T-helper 2 cell treated with Interferon-gamma antibody and Interleukin-4, amounts not matched to agents 100 ng/mL and 5 ng/mL, for 36 hours (primary cell): ENCODE results near the gene FOCAD. TPM values are rescaled to one million over a fixed set of nuclear protein-coding genes. Genes with fewer than 3 reads are reported as not detected.

ENCODE experiments used
- intact Hi-C: fragments of 100-400 bp; cut with micrococcal nuclease; formaldehyde crosslinking; loops from one replicate; pipeline ENCODE4 v1.15.1; 2023
- total RNA-seq: library from RNA; stranded (reverse); gene quantifications from 2 replicates; pipeline ENCODE4 v1.2.3, GENCODE V29; 2022

Gene FOCAD
- total RNA-seq, 1 donor from 2014 or later = 30.6 TPM

GRCh38 chr9:20872340-20872977, 188.4 kb downstream of the FOCAD start:
- intact Hi-C loops = no loop called here

- intact Hi-C loops = no loop called here
Measured at GRCh38 chr9:20873240-20873865, 189.3 kb downstream of the FOCAD start.

DNA sequence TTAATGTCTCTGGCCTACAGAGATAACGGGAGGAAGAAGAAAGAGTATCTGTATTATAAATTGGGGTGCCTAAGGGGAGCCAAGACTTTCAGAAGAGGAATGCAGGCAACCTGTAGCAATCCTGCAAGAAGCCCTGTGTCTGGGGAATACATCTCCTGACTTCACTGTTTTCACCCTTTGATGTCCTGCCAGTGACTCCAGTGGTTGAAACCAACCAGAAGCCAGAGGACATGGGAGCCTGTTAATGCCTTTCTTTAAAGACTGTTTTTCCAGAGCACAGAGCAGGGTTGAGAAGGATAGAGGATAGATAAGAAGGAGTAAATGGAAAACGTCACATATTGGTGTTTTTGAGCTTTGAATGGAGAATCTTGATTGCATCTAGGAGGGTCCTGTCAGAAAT, 196.2 kb downstream of the FOCAD start:
- intact Hi-C loops = no loop called here

- intact Hi-C loops = no loop called here
Measured at GRCh38 chr9:20880675-20881074, 196.6 kb downstream of the FOCAD start.

GRCh38 chr9:20884985-20885593, 201.0 kb downstream of the FOCAD start:
- intact Hi-C loops = loop anchor here (1.0 to 2.0 kb wide), 3 partner anchors 56 to 260 kb away; no protein-coding TSS in a partner anchor

GRCh38 chr9:20898885-20899554, 215.0 kb downstream of the FOCAD start:
- intact Hi-C loops = no loop called here

DNA sequence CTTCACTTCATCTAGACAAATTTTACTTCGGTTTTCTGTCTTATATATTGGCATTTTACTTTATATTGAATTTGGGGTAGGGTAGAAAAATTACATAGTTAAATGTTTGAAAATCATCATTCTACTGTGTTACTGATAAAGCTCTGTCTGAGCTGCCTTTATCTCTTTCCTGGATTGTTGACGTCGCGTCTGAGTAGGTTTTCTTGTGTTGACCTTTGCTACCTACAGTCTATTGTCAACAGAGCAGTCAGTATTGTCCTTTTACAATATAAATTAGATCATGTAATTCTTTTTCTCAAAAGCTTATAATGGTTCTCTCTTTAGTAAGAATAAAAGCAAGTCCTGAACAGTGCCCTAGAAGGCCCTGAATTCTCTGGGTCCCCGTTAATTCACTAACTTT, 219.2 kb downstream of the FOCAD start:
- intact Hi-C loops = no loop called here

GRCh38 chr9:20904995-20905394, 220.9 kb downstream of the FOCAD start:
- intact Hi-C loops = no loop called here

DNA sequence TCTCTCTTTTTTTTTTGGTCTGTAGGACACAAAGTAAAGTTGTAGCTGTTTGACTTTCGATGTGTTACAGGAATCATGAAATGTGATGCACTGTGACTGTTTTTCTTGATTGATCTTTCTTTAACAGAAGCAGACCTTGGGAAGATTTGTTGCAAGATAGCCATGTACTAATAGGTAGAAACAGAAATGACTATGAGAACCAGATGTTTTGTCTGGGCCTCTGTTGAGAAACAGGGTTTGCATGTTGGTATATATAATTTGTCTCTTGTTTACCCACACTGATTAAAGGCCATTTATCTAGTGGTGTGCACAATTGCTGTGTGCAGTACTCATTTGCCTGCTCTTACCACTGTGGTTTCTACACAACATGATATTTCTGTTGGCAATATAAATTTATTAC, 222.3 kb downstream of the FOCAD start:
- intact Hi-C loops = no loop called here

DNA sequence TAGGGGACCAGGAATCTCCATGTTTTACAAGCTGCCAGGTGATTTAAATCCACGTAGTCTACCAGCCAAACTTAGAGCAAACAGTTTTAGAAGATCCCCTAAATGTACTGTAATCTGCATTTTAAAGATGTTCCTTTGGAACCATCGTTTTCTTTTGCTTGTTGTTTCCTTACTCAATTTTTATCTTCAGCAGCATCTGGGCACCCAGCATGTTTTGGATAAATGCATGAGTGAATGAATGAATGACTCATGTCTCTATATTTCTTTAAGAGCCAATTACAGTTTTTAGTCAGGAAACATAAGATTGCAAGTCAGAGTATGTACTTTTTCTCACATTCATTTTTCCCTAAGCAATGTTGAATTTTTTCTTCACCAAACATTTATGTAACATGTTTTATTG, 224.4 kb downstream of the FOCAD start:
- intact Hi-C loops = no loop called here

DNA sequence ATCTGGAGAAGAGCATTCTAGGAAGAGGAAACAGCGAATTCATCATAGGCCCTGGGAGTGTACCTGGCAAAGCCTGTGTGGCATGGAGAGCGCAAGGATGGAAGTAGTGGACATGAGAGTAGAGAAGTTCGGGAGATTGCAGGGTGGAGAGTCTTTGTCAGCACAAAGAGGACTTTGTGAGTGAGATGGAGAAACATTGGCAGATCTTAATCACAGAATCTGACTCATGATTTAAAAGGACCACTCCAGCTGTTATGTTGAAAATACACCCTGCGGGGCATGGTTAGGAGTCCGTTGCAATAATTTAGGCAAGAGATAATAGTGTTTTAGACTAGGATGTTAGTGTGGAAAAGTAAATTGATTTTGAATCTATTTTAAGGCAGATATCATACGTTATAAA, 230.5 kb downstream of the FOCAD start:
- intact Hi-C loops = no loop called here

- intact Hi-C loops = no loop called here
Measured at GRCh38 chr9:20921362-20921761, 237.3 kb downstream of the FOCAD start.

DNA sequence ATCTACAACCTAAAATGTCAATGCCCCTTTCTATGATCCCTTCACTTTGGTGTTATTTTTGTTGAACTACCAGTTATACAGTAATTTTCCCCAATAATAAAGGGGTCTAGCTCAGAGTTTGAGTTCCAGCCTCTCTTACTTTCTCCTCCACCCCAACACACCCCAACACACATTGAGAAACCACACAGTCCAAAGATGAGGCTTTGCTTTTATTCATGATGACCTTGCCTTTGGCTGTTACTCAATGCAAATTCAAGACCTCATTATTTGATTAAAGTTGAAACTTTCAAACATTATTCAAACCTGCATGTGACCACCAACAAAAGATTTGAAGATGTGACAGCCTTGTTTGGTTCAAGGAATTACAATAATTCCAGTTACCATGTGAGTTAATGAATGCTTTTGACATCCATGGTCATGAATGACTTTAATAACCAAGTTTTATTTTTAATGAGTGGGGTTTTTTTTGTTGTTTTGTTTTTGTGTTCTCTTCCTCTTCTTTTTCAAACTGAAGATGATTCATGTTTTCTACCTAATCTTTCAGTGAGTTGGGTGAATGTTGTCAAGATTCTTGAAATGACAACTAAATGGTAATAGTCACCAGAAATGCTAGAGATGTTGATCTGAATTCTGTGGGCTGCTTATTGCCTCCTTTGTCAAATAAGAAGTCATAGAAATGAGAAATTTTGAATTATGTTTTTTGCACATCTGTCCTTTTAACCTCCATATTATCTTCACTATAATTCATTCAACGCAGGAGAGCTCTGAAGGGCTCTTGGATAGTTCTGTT, 241.4 kb downstream of the FOCAD start:
- intact Hi-C loops = loop anchor here (5.0 kb wide), 1 partner anchor 303 kb away; the partner anchor contains the start of gene MLLT3

DNA sequence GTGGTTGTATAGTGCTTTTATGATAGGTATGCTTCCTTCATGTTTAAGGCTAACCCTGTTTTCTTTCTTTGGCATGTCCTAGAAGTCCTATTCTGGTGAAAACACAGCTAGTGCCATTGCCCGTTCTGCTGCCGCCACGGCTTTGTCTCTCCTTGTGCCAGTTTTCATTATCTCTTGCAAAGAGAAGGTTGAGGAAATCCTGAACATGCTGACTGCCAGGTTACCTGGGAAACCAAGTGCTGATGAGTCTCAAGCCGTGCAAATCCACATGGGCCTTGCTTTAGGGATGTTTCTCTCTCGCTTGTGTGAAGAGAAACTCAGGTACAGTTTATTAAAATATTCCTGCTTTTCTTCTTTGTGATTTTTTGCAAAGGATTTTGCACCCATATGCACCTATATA, 245.2 kb downstream of the FOCAD start:
- intact Hi-C loops = loop anchor here (5.0 kb wide), 1 partner anchor 307 kb away; the partner anchor contains the start of gene MLLT3

DNA sequence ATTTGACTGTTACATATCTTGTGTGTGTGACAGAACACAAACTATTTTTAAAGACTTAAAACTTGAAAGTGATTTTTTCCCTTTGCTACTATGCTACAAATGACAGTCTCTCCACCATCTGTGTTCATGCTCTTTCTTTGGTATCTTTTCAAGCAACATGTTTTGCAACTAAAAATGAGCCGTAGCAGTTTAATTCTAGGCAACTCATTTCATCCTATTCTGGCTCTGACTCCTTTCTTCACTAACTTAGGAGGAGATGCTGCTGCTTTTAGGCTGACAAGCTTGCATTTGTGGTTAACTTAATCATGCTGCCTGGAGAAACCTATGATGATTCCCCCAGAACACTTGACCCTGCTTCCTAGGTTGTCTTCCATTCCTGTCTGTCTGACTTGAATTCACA, 246.8 kb downstream of the FOCAD start:
- intact Hi-C loops = no loop called here

DNA sequence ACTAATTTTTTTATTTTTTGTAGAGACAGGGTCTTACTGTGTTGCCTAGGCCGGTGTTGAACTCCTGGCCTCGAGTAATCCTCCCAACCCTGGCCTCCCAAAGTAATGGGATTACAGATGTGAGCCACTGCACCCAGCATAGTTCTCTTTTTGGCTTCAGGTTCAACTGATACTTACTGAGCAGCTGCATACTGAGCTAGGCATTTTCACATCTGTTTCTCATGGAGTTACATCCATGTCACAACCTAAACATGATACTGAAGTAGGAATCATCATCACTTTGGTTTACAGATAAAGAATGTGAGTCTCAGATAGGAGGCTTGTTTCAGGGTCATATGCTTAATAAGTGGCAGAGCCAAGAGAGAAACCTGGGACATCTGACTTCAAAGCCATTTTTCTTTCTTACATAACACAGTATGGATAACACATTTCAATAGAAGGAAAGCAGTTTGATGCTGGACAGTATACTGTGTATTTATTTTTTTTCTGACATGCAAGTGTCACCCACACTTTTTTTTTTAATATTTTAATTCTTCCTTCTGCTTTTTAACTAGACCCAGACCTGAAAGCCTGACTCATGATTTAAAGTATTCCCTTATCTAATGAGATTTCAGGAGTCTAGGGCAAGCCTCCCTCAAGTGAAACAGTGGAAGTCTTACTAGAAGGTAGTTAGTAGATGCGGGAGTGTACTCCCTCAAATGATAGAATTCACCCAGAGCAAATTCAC, 256.6 kb downstream of the FOCAD start:
- intact Hi-C loops = loop anchor here (1.0 to 5.0 kb wide), 6 partner anchors 55 to 1014 kb away; no protein-coding TSS in a partner anchor

- intact Hi-C loops = loop anchor here (1.0 to 5.0 kb wide), 6 partner anchors 56 to 1015 kb away; no protein-coding TSS in a partner anchor
Measured at GRCh38 chr9:20941174-20941690, 257.2 kb downstream of the FOCAD start.

DNA sequence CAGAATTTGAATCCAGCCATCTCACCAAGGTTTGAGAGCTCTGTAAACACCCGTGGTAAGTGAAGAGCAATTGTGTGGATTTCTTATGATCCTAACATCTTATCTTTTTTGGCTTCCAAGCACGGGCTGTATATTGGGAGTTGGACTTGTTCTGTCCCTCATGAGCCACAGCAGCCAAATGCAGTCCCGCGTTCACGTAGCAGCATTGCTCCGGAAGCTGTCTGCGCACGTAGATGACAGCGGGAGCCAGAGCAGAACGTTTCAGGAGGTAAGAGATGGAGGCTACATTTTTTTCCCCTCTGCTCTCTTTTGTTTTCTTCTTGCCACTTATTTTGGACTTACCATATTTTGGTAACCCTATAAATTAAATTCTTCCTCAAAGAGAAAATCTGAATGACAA, 260.4 kb downstream of the FOCAD start:
- intact Hi-C loops = loop anchor here (5.0 kb wide), 2 partner anchors 392 to 587 kb away; no protein-coding TSS in a partner anchor

DNA sequence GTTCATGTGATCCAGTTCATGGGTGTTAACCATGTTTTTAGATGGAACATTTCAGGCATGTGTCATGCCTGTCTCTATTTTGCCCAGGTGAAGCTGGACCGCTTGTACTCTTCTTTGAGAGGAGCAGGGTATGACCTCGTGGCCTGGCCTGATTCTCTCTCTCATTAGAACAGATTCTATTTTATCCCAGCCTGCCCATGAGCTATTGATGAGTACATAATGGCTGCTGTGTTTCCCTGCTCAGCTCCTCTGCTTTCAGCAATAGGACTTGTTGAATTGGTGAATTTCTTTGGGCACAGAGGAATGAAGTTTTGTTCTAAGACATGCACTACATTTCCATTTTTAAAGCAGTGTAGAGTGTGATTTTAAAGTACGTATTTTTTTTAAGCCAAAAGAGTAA, 261.2 kb downstream of the FOCAD start:
- intact Hi-C loops = no loop called here

GRCh38 chr9:20945856-20946255, 261.8 kb downstream of the FOCAD start:
- intact Hi-C loops = no loop called here
